SKM-1 treated with dmso at 0.1 percent for 144 hours (cell line): ENCODE data around the gene KCTD2.
"Not testable (repeated sequence)": the region's sequence is repeated elsewhere in the genome, so short reads cannot be mapped to it uniquely, and the experiment has no call there.

Source experiments
- DNase-seq: peaks from one replicate; lab custom pipeline; 2025; ENCODE audit not compliant: unreplicated experiment; lab: John Stamatoyannopoulos, UW

The KCTD2 gene

GRCh38 chr17:75020331-75021110 lies 26.5 kb upstream of the KCTD2 start:
- DNase-seq, result no peak

GRCh38 chr17:75024686-75025397 lies 22.2 kb upstream of the KCTD2 start:
- no peak for DNase-seq

GRCh38 chr17:75025398-75025734 lies 21.7 kb upstream of the KCTD2 start:
- DNase-seq, result not testable (repeated sequence)

GRCh38 chr17:75026650-75027049 lies 20.4 kb upstream of the KCTD2 start:
- not testable (repeated sequence) for DNase-seq

- DNase-seq, result no peak
Observed at GRCh38 chr17:75030161-75030560, 16.9 kb upstream of the KCTD2 start.

- no peak for DNase-seq
Observed at GRCh38 chr17:75031972-75032719, 14.9 kb upstream of the KCTD2 start.

- DNase-seq, result no peak
Observed at GRCh38 chr17:75032720-75033280, 14.2 kb upstream of the KCTD2 start.

GRCh38 chr17:75033346-75034235 lies 13.4 kb upstream of the KCTD2 start:
- DNase-seq, result peak; percentile 84

GRCh38 chr17:75034236-75034908 lies 12.7 kb upstream of the KCTD2 start:
- peak; percentile 83 for DNase-seq

GRCh38 chr17:75036643-75037268 lies 10.3 kb upstream of the KCTD2 start:
- no peak for DNase-seq

GRCh38 chr17:75039238-75039637 lies 7.8 kb upstream of the KCTD2 start:
- peak; percentile 59 for DNase-seq

GRCh38 chr17:75041656-75042280 lies 5.3 kb upstream of the KCTD2 start:
- DNase-seq, result no peak

GRCh38 chr17:75043789-75044188 lies 3.2 kb upstream of the KCTD2 start:
- DNase-seq, result not testable (repeated sequence)

GRCh38 chr17:75044716-75045115 lies 2.3 kb upstream of the KCTD2 start:
- DNase-seq, result no peak

GRCh38 chr17:75045946-75046406 lies 1.0 kb upstream of the KCTD2 start:
- DNase-seq, result not testable (repeated sequence)

GRCh38 chr17:75047398-75048098 lies 523 bp downstream of the KCTD2 start:
- DNase-seq, result no peak

GRCh38 chr17:75048249-75048878 lies 1.3 kb downstream of the KCTD2 start:
- DNase-seq, result no peak

- DNase-seq, result no peak
Observed at GRCh38 chr17:75049057-75049456, 2.0 kb downstream of the KCTD2 start.
